Measurements from ENCODE around the gene PURB. TPM values are rescaled to one million over a fixed set of nuclear protein-coding genes. Genes with fewer than 3 reads are reported as not detected.
A peak's percentile ranks its signal among the peaks of the same experiment; 100 is the strongest.

Gene PURB
- total and polyA plus RNA-seq, 9 of the 15 experiments (the other 6 are each of a cell fraction or from before 2014, with no cell fraction given), result 1.6 to 14.1 (median 8.8) TPM

DNA sequence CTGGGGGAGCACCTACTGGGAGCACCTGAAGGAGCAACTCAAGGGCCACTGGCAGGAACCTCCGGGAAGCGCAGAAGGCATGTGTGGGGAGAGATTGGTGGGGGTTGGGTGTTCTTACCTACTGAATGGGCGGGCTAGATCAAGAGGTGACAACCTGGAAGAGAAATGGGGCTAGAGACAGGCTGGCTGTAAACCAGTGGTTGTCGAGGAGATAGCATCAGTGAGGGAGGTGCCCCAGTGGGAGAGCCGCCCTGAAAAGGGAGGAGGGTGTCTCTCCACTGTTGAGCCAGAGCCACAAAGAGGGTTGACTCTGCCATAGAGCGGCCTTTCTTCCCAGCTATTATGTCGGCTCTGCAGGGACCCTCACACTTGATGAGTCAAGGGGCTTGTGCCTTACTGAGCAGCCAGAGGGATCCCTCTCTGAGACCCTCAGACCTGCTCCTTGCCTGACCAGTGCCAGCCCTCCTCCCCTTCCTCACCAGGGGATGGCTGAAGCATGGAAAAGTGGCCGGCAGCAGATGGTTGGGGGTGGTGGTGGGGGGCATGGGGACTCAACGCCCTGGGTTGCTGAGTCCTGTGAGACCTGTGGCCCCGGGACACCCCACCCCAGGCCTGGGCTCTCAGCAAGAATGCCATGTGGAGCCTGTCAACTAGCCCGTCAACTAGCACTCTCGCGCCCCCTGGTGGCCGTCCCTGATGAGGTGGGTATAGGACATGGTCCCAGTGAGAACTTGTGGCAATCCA is 36.4 kb upstream of the PURB start (continued):
- TF ChIP-seq, protein P1, sequence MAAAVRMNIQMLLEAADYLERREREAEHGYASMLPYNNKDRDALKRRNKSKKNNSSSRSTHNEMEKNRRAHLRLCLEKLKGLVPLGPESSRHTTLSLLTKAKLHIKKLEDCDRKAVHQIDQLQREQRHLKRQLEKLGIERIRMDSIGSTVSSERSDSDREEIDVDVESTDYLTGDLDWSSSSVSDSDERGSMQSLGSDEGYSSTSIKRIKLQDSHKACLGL (CRISPR knock-in tag; IDR thresholded peaks at IDR 0.05; ENCODE audit: borderline replicate concordance, poor library complexity, severe bottlenecking), result no peak
- TF ChIP-seq PCBP2 (IDR thresholded peaks at IDR 0.05; ENCODE audit: low read depth, low read length, poor library complexity, severe bottlenecking) (no peak), TAF1 (IDR thresholded peaks at IDR 0.05; ENCODE audit: control insufficient read depth, extremely low read depth, insufficient read depth, low read length, severe bottlenecking) (peak; percentile 13), XRCC5 (IDR thresholded peaks at IDR 0.05; ENCODE audit: low read depth, low read length) (peak; percentile 72; the same call in 1 of the 2 replicates), GATA2 (CRISPR knock-in tag; IDR thresholded peaks at IDR 0.05) (peak; percentile 65), NRF1 (conservative IDR thresholded peaks at IDR 0.05 in 1 of 2, IDR thresholded peaks at IDR 0.05 in 1 of 2) (0 out of 4 replicates have a peak, but pooled peaks of 1 of the 2 experiments have one; percentile 25), DPF2 (IDR thresholded peaks at IDR 0.05) (peak; percentile 63), ZZZ3 (IDR thresholded peaks at IDR 0.05) (no peak), MAX (CRISPR knock-in tag; IDR thresholded peaks at IDR 0.05) (peak; percentile 70), PHF20 (IDR thresholded peaks at IDR 0.05; ENCODE audit: partially characterized antibody) (no peak), ZBTB11 (CRISPR knock-in tag; IDR thresholded peaks at IDR 0.05) (no peak), CREB3 (tag; conservative IDR thresholded peaks at IDR 0.05; ENCODE audit: low read depth) (no peak), GATAD2B (IDR thresholded peaks at IDR 0.05; ENCODE audit: borderline replicate concordance) (no peak), YBX1 (IDR thresholded peaks at IDR 0.05) (no peak), NR4A1 (CRISPR knock-in tag; IDR thresholded peaks at IDR 0.05) (no peak), NR4A1 (tag; IDR thresholded peaks at IDR 0.05) (no peak), U2AF1 (optimal IDR thresholded peaks at IDR 0.05; ENCODE audit: low read depth, low read length) (no peak)
- TF ChIP-seq, protein P2, sequence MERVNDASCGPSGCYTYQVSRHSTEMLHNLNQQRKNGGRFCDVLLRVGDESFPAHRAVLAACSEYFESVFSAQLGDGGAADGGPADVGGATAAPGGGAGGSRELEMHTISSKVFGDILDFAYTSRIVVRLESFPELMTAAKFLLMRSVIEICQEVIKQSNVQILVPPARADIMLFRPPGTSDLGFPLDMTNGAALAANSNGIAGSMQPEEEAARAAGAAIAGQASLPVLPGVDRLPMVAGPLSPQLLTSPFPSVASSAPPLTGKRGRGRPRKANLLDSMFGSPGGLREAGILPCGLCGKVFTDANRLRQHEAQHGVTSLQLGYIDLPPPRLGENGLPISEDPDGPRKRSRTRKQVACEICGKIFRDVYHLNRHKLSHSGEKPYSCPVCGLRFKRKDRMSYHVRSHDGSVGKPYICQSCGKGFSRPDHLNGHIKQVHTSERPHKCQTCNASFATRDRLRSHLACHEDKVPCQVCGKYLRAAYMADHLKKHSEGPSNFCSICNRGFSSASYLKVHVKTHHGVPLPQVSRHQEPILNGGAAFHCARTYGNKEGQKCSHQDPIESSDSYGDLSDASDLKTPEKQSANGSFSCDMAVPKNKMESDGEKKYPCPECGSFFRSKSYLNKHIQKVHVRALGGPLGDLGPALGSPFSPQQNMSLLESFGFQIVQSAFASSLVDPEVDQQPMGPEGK (CRISPR knock-in tag; IDR thresholded peaks at IDR 0.05; ENCODE audit: borderline replicate concordance), result no peak

All from K562 (cell line).